ENCODE results near the gene POLR2F. TPM values are rescaled to one million over a fixed set of nuclear protein-coding genes. Genes with fewer than 3 reads are reported as not detected.

Gene POLR2F
- total RNA-seq, 1 experiment from 2014 or later, result 141 TPM

DNA sequence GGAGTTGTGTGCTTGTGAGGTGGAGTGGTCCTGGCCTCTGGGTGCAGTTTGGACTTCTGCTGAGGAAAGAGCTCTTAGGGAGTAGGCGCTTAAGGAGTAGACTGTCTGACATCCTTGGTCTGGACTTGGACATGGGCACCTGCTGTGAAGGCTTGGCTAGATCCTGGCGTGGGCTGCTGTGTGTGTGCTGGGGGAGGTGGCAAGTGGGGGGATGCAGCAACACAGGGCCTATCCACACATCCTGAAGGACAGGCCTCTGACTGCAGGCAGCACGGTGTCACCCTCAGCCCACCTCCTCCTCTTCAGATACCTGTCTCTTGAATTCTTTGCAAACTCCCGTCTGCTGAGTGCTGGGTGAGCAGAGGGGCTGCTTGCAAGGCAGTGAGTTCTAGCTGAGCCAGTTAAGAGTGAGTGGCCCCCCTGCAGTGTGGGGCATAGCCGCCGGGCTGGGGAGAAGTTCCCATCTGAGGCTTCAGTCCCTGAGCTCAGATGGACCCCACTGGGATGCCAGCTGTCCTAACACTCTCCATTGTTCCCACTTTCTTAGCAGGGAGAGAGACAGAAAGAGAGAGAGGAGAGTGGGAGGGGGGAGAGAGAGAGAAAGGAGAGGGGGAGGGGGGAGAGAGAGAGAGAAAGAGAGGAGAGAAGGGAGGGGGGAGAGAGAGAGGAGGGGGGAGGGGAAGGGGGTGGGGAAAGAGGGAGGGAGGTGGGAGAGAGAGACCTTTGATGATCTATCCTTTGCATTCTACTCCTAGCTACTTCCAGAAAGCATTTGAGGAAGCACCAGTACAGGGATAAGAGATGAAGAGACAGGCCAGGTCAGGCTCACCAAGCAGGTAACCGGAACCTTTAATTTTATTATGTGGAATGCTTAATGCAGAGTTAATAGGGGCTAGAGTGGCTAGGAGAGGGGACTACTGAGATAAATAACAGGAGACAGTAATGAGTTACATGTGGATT, 18.3 kb downstream of the POLR2F start:
- H3K27ac Mint-ChIP-seq, result peak overlapping the region; percentile 77 to 89 (median 80); a peak in 6 of 7 replicates

More for the DNA sequence above, 18.3 kb downstream of the POLR2F start:
- H2BK20ac ChIP-seq (ENCODE audit: low read depth, low read length, poor library complexity, severe bottlenecking), result no peak overlapping the region
- no peaks in the 10 kb centered on the region for H3K79me2 ChIP-seq (ENCODE audit: insufficient read depth, low read length)
- H2BK5ac ChIP-seq (ENCODE audit: insufficient read length, low read length), result no peak overlapping the region
- H3K9ac ChIP-seq (ENCODE audit: extremely low read depth, insufficient read length, low read length), result no peak overlapping the region
- no peak overlapping the region for H2BK15ac ChIP-seq (ENCODE audit: low read depth, low read length)
- no peaks in the 10 kb centered on the region for H3K9me3 ChIP-seq (ENCODE audit: control insufficient read depth, low read depth, low read length)
- no peaks in the 10 kb centered on the region for H3K79me1 ChIP-seq (ENCODE audit: insufficient read depth, low read depth, low read length, poor library complexity, severe bottlenecking)
- Mint-ChIP-seq H3K9me3 (0 out of 5 replicates have a peak, but pooled peaks cover 0 to 3% of the 10 kb centered on the region in 2 experiments), H3K27me3 (ENCODE audit: low read depth) (no peaks in the 10 kb centered on the region; the same call in 1 of the 2 replicates), H3K4me1 (peaks cover 30 to 51% of the 10 kb centered on the region in 2 experiments), H3K4me3 (peak overlapping the region; percentile 30 to 68; a peak in 4 of 5 replicates), H3K36me3 (ENCODE audit: insufficient read depth in 1 of 3, low read depth in 3 of 3) (peaks cover 13 to 50% (median 43%) of the 10 kb centered on the region in 3 experiments; a peak in 6 of 7 replicates)
- no peak overlapping the region for H3K23ac ChIP-seq (ENCODE audit: insufficient read length, low read depth, low read length)
- H2AK5ac ChIP-seq (ENCODE audit: insufficient read length, low read length), result no peak overlapping the region
- no peak overlapping the region for H3K4ac ChIP-seq (ENCODE audit: low read depth, low read length)
- peak; percentile 79 for DNase-seq
- no peak overlapping the region for H2BK12ac ChIP-seq (ENCODE audit: insufficient read length, low read depth, low read length)
- H3K4me2 ChIP-seq (ENCODE audit: insufficient read depth, insufficient read length, low read length), result peak overlapping the region; percentile 3
- no peaks in the 10 kb centered on the region; the same call in 1 of the 2 replicates for H3K4me1 ChIP-seq (ENCODE audit: insufficient read depth, low read length)
- H3K18ac ChIP-seq (ENCODE audit: insufficient read length, low read depth, low read length), result no peak overlapping the region
- no peak overlapping the region for H4K8ac ChIP-seq (replicated peaks; ENCODE audit: insufficient read length, low read depth, low read length)
- H4K20me1 ChIP-seq (ENCODE audit: control insufficient read depth, insufficient read depth, insufficient read length), result peaks cover 3% of the 10 kb centered on the region
- no peak overlapping the region for H3K56ac ChIP-seq (ENCODE audit: insufficient read length, low read depth, low read length)
- H4K91ac ChIP-seq (ENCODE audit: insufficient read length, low read depth, low read length), result no peak overlapping the region
- H2BK120ac ChIP-seq (ENCODE audit: low read depth, low read length, poor library complexity, severe bottlenecking), result no peak overlapping the region
- H3K27ac ChIP-seq (ENCODE audit: insufficient read length, low read depth, low read length), result no peak overlapping the region
- no peak overlapping the region for H3T11ph ChIP-seq (ENCODE audit: low read length)
- TF ChIP-seq, protein P1, sequence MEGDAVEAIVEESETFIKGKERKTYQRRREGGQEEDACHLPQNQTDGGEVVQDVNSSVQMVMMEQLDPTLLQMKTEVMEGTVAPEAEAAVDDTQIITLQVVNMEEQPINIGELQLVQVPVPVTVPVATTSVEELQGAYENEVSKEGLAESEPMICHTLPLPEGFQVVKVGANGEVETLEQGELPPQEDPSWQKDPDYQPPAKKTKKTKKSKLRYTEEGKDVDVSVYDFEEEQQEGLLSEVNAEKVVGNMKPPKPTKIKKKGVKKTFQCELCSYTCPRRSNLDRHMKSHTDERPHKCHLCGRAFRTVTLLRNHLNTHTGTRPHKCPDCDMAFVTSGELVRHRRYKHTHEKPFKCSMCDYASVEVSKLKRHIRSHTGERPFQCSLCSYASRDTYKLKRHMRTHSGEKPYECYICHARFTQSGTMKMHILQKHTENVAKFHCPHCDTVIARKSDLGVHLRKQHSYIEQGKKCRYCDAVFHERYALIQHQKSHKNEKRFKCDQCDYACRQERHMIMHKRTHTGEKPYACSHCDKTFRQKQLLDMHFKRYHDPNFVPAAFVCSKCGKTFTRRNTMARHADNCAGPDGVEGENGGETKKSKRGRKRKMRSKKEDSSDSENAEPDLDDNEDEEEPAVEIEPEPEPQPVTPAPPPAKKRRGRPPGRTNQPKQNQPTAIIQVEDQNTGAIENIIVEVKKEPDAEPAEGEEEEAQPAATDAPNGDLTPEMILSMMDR (conservative IDR thresholded peaks at IDR 0.05), result no peak
- no peak overlapping the region for H4K5ac ChIP-seq (ENCODE audit: insufficient read length, low read depth, low read length)
- H3K27me3 ChIP-seq (ENCODE audit: insufficient read depth, low read length), result no peaks in the 10 kb centered on the region
- H3K14ac ChIP-seq (ENCODE audit: insufficient read depth, low read length), result no peak overlapping the region
- no peak overlapping the region for H2AFZ ChIP-seq (ENCODE audit: low read length)
- H3K23me2 ChIP-seq (ENCODE audit: insufficient read length, low read depth, low read length, poor library complexity, severe bottlenecking), result no peaks in the 10 kb centered on the region
- WGBS (ENCODE audit: extremely low coverage, insufficient read length, low lambda C conversion rate), result no CpG with 5 or more reads among the region's 7 CpGs

Measured in H9 (cell line).